Fibroblast of lung (primary cell): Measurements from ENCODE around the gene DLEU7. TPM values are rescaled to one million over a fixed set of nuclear protein-coding genes. Genes with fewer than 3 reads are reported as not detected.
A peak's percentile ranks its signal among the peaks of the same experiment; 100 is the strongest.

Experiments
- DNase-seq, 2 donors: peaks; one replicate each; pipeline versions ENCODE4 v3.0.0 to v3.0.0-alpha.2; 2010; ENCODE audit warnings: low read depth in 2 of 2
- H2AFZ ChIP-seq: 2 replicates; pipeline ENCODE4 v1.5.1; 2012; ENCODE audit warnings: low read length, control low read depth, inconsistent platforms
- H3K27ac ChIP-seq: 2 replicates; pipeline ENCODE4 v1.5.1; 2011; ENCODE audit warnings: low read length, control low read depth; ENCODE audit not compliant: insufficient read depth
- H3K27me3 ChIP-seq: 2 replicates; pipeline ENCODE4 v1.5.1; 2011; ENCODE audit warnings: mild to moderate bottlenecking, low read length; ENCODE audit not compliant: control insufficient read depth, insufficient read depth
- H3K36me3 ChIP-seq: 2 replicates; pipeline ENCODE4 v1.5.1; 2011; ENCODE audit warnings: low read length; ENCODE audit not compliant: control insufficient read depth, insufficient read depth
- H3K4me1 ChIP-seq: 2 replicates; pipeline ENCODE4 v1.5.1; 2011; ENCODE audit warnings: low read length; ENCODE audit not compliant: control insufficient read depth, insufficient read depth; ENCODE audit errors: extremely low read depth
- H3K4me2 ChIP-seq: 2 replicates; pipeline ENCODE4 v1.5.1; 2011; ENCODE audit warnings: low read length, control low read depth; ENCODE audit not compliant: insufficient read depth; ENCODE audit errors: extremely low read depth
- H3K4me3 ChIP-seq, 4 experiments: fragments of 200-600 bp in 1 of 4; sonication (generic) in 1 of 4; replicated peaks in 1 of 4; 2 replicates each; pipeline ENCODE4 v1.5.1; 2011 to 2016; ENCODE audit warnings: low read length in 4 of 4, low read depth in 3 of 4, mild to moderate bottlenecking in 3 of 4, control low read depth in 2 of 4, inconsistent platforms in 1 of 4, mixed read lengths in 1 of 4; ENCODE audit not compliant: insufficient read depth in 1 of 4; ENCODE audit errors: control extremely low read depth in 1 of 4
- H3K79me2 ChIP-seq: 2 replicates; pipeline ENCODE4 v1.5.1; 2012; ENCODE audit warnings: mild to moderate bottlenecking, low read length, inconsistent platforms; ENCODE audit not compliant: control insufficient read depth, insufficient read depth
- H3K9ac ChIP-seq: 2 replicates; pipeline ENCODE4 v1.5.1; 2011; ENCODE audit warnings: mild to moderate bottlenecking, low read length, control low read depth; ENCODE audit not compliant: insufficient read depth
- H3K9me3 ChIP-seq: 2 replicates; pipeline ENCODE4 v1.5.1; 2012; ENCODE audit warnings: low read depth, low read length; ENCODE audit not compliant: control insufficient read depth, insufficient read depth
- H4K20me1 ChIP-seq: 2 replicates; pipeline ENCODE4 v1.5.1; 2011; ENCODE audit warnings: low read length; ENCODE audit not compliant: control insufficient read depth, insufficient read depth; ENCODE audit errors: extremely low read depth
- EZH2 ChIP-seq: IDR thresholded peaks from 2 replicates; pipeline ENCODE4 v1.5.1; 2012; ENCODE audit warnings: low read length, control low read depth, mild to moderate bottlenecking; ENCODE audit errors: missing control alignments
- polyA plus RNA-seq, 2 donors: library from polyadenylated mRNA; depleted of rRNA in 1 of 2; stranded (reverse) in 1 of 2; unstranded in 1 of 2; fragments of >200 nt; gene quantifications; 2 replicates each; pipeline ENCODE4 v1.2.1, GENCODE V29; 2011 to 2012; ENCODE audit warnings: missing spikeins in 1 of 2
- total RNA-seq: library from RNA; depleted of rRNA; stranded (reverse); fragments of >200 nt; gene quantifications from 2 replicates; pipeline ENCODE4 v1.2.1, GENCODE V29; 2014
- TF ChIP-seq, protein P1 (sequence below), 2 donors: IDR thresholded peaks in 1 of 2; conservative IDR thresholded peaks in 1 of 2; 1 replicate in 1 of 2; 2 replicates in 1 of 2; pipeline ENCODE4 v1.5.1; 2011 to 2012; ENCODE audit warnings: low read length in 2 of 2, control low read depth in 1 of 2, inconsistent platforms in 1 of 2, low read depth in 1 of 2, mild to moderate bottlenecking in 1 of 2

DLEU7 gene
- total and polyA plus RNA-seq, 2 donors (not counting 1 experiment from before 2014, with no cell fraction given) = not detected

DNA sequence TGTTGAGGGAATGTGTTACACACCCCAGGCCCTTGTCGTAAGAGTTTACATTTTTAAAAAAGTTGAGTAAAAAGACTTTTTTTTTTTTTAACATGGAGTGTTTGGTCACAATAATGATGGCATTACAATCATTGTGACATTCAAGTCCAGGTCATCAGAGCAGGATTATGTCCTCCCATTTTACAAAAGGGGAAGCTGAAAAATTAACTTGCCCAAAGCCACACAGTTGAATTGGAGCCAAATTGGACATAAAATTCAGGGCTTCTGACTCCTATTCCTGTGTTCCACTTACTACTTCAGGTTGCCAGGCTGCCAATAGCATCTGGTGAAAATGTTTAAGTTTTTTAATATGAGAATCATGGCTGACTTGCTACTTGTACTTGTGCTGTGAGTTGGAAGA lies 49.3 kb downstream of the DLEU7 start:
- no peak overlapping the region for H3K27ac ChIP-seq
- no peak for TF ChIP-seq EZH2
- TF ChIP-seq, protein P1, sequence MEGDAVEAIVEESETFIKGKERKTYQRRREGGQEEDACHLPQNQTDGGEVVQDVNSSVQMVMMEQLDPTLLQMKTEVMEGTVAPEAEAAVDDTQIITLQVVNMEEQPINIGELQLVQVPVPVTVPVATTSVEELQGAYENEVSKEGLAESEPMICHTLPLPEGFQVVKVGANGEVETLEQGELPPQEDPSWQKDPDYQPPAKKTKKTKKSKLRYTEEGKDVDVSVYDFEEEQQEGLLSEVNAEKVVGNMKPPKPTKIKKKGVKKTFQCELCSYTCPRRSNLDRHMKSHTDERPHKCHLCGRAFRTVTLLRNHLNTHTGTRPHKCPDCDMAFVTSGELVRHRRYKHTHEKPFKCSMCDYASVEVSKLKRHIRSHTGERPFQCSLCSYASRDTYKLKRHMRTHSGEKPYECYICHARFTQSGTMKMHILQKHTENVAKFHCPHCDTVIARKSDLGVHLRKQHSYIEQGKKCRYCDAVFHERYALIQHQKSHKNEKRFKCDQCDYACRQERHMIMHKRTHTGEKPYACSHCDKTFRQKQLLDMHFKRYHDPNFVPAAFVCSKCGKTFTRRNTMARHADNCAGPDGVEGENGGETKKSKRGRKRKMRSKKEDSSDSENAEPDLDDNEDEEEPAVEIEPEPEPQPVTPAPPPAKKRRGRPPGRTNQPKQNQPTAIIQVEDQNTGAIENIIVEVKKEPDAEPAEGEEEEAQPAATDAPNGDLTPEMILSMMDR (conservative IDR thresholded peaks at IDR 0.05 in 1 of 2, IDR thresholded peaks at IDR 0.05 in 1 of 2; ENCODE audit: low read depth in 1 of 2, low read length in 2 of 2) = no peak
- H3K9me3 ChIP-seq = no peaks in the 10 kb centered on the region
- H3K4me3 ChIP-seq = no peak overlapping the region
- no peaks in the 10 kb centered on the region for H3K27me3 ChIP-seq
- H3K4me1 ChIP-seq = no peaks in the 10 kb centered on the region
- no peaks in the 10 kb centered on the region for H3K79me2 ChIP-seq
- no peak overlapping the region for H2AFZ ChIP-seq
- no peaks in the 10 kb centered on the region for H3K36me3 ChIP-seq
- no peak for DNase-seq
- H3K9ac ChIP-seq = no peak overlapping the region
- no peak overlapping the region for H3K4me2 ChIP-seq
- no peaks in the 10 kb centered on the region for H4K20me1 ChIP-seq

DNA sequence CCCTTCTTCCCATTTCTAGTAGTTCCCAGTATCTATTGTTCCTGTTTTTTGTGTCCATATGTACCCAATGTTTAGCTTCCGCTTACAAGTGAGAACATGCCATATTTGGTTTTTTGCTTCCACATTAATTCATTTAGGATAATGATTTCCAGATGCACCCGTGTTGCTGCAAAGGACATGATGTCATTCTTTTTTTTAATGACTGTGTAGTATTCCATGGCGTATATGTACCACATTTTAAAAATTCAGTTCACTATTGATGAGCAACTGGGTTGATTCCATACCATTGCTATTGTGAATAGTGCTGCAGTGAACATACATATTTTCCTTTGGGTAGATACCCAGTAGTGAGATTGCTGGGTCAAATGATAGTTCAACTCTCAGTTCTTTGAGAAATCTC lies 50.5 kb downstream of the DLEU7 start:
- H3K4me3 ChIP-seq = no peak overlapping the region
- no peak overlapping the region for H3K4me2 ChIP-seq
- DNase-seq = no peak
- H3K27ac ChIP-seq = no peak overlapping the region
- H3K4me1 ChIP-seq = no peaks in the 10 kb centered on the region
- H3K9ac ChIP-seq = no peak overlapping the region
- no peak overlapping the region for H2AFZ ChIP-seq
- H3K36me3 ChIP-seq = no peaks in the 10 kb centered on the region
- no peaks in the 10 kb centered on the region for H3K9me3 ChIP-seq
- no peaks in the 10 kb centered on the region for H3K27me3 ChIP-seq
- TF ChIP-seq, protein P1 (conservative IDR thresholded peaks at IDR 0.05 in 1 of 2, IDR thresholded peaks at IDR 0.05 in 1 of 2; ENCODE audit: low read depth in 1 of 2, low read length in 2 of 2) = no peak
- no peak for TF ChIP-seq EZH2
- no peaks in the 10 kb centered on the region for H4K20me1 ChIP-seq
- H3K79me2 ChIP-seq = no peaks in the 10 kb centered on the region

DNA sequence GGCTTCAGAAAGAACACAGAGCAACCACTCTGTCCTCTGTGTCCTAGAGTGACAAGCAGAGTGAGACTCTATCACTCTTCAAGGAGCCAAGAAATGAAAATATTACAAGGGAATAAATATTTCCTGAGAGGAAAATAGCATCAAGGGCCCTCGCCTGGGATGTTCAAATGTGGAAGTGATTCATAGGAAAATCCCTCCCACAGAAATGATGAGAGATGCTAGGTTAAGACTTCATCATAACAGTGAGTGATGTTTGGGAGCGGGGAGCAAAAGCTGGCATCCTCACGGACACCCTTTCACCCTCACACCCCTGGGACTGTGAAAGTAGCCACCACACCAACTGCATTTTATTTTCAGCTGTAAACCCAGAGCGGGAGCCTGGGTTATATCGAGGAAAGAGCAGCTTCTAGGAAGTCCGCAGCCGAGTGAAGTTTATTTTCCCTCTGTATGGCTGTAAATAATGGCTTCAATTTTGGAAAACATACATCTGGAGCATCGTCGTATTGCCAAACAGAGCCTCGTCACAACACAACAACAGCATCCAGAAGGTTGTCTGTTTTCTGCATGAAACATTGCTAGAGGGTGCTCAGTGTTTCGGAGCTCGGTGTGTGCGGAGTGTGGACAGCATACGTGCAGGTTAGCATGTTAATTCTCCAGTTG lies 54.8 kb downstream of the DLEU7 start:
- H3K79me2 ChIP-seq = no peaks in the 10 kb centered on the region
- DNase-seq = no peak
- no peaks in the 10 kb centered on the region for H3K4me1 ChIP-seq
- H3K27ac ChIP-seq = no peak overlapping the region
- H2AFZ ChIP-seq = peak overlapping the region; percentile 52
- H3K9ac ChIP-seq = no peak overlapping the region
- H4K20me1 ChIP-seq = no peaks in the 10 kb centered on the region
- TF ChIP-seq, protein P1 (conservative IDR thresholded peaks at IDR 0.05 in 1 of 2, IDR thresholded peaks at IDR 0.05 in 1 of 2; ENCODE audit: low read depth in 1 of 2, low read length in 2 of 2) = no peak
- TF ChIP-seq EZH2 = no peak
- H3K4me2 ChIP-seq = peak overlapping the region; percentile 47
- H3K27me3 ChIP-seq = no peaks in the 10 kb centered on the region
- H3K9me3 ChIP-seq = no peaks in the 10 kb centered on the region
- no peaks in the 10 kb centered on the region for H3K36me3 ChIP-seq
- H3K4me3 ChIP-seq = no peak overlapping the region
